Measurements from ENCODE around the gene AFF3. TPM values are rescaled to one million over a fixed set of nuclear protein-coding genes. Genes with fewer than 3 reads are reported as not detected.

The AFF3 gene
- total RNA-seq, 1 experiment from 2014 or later, result 0.61 TPM

DNA sequence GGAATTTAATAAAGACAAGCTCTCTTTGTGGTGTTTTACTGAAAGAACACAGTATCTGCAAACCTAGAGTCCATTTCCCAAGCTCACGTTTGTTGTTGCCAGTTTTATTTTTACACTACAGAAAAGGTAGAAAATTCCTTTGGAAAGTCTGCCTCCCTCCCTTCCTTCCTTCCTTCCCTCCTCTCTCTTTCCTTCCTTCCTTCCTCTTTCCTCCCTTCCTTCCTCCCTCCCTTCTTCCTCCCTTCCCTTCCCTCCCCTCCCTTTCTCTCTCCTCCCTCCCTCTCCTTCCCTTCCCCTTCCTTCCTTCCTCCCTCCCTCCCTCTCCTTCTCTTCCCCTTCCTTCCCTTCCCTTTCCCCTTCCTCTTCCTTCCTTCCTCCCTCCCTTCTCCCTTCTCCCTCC, 516.2 kb downstream of the AFF3 start:
- no peak overlapping the region for H3K4me3 ChIP-seq (replicated peaks in 1 of 2; ENCODE audit: low read depth in 1 of 2, low read length in 2 of 2)
- BruUV-seq (replicated peaks), result no TSS peak
- POLR2A ChIA-PET, result no interaction called here
- H3K9ac ChIP-seq (ENCODE audit: low read length), result no peak overlapping the region
- no peak overlapping the region for H2AFZ ChIP-seq (ENCODE audit: low read depth, low read length, poor library complexity, severe bottlenecking)
- H3K79me2 ChIP-seq (ENCODE audit: insufficient read depth, low read length), result no peaks in the 10 kb centered on the region
- DNase-seq (ENCODE audit: low read depth, low spot score) (no peak), ATAC-seq (no peak)
- H3K4me1 ChIP-seq (ENCODE audit: control insufficient read depth in 1 of 2, insufficient read depth in 2 of 2, low read length in 2 of 2), result no peaks in the 10 kb centered on the region
- no peak overlapping the region for H3K27ac ChIP-seq (ENCODE audit: low read depth, low read length)
- H3K9me3 ChIP-seq (ENCODE audit: control insufficient read depth in 1 of 2, insufficient read depth in 1 of 2, low read depth in 1 of 2, low read length in 2 of 2), result no peaks in the 10 kb centered on the region
- H3K36me3 ChIP-seq (ENCODE audit: control insufficient read depth in 1 of 2, insufficient read depth in 2 of 2, low read length in 2 of 2), result no peaks in the 10 kb centered on the region
- no peaks in the 10 kb centered on the region for H4K20me1 ChIP-seq (ENCODE audit: insufficient read depth)
- peaks cover 13% of the 10 kb centered on the region for H3K27me3 ChIP-seq (ENCODE audit: insufficient read depth, low read length)
- no peak for TF ChIP-seq JUND (IDR thresholded peaks at IDR 0.05)
- TF ChIP-seq FOSL1 (IDR thresholded peaks at IDR 0.05; ENCODE audit: low read depth), result no peak
- TF ChIP-seq SIN3A (IDR thresholded peaks at IDR 0.05; ENCODE audit: low read depth), result no peak
- no peak for TF ChIP-seq YY1 (IDR thresholded peaks at IDR 0.05; ENCODE audit: extremely low read depth, insufficient replicate concordance, low read depth, low read length)
- TF ChIP-seq RAD21 (IDR thresholded peaks at IDR 0.05; ENCODE audit: low read depth), result no peak
- TF ChIP-seq POLR2A (IDR thresholded peaks at IDR 0.05; ENCODE audit: borderline replicate concordance, extremely low read depth, insufficient read depth, insufficient read length), result no peak
- TF ChIP-seq ELF1 (IDR thresholded peaks at IDR 0.05; ENCODE audit: borderline replicate concordance, low read depth), result no peak
- intact Hi-C loops (cut with micrococcal nuclease), result no loop called here
- H3K4me2 ChIP-seq (ENCODE audit: low read length), result no peak overlapping the region
- CTCF ChIA-PET, result interaction anchor here (0.6 kb wide), 1 partner anchor 11 kb away, joined by 4 read pairs; no protein-coding TSS in a partner anchor
- no peaks in the 10 kb centered on the region for H3K9me2 ChIP-seq (ENCODE audit: insufficient read depth)
- RAD21 ChIA-PET (ENCODE audit: low non-redundant PET in 1 of 2, low total read pairs in 2 of 2, uncharacterized antibody in 2 of 2, unreplicated experiment in 2 of 2), result no interaction called here

DNA sequence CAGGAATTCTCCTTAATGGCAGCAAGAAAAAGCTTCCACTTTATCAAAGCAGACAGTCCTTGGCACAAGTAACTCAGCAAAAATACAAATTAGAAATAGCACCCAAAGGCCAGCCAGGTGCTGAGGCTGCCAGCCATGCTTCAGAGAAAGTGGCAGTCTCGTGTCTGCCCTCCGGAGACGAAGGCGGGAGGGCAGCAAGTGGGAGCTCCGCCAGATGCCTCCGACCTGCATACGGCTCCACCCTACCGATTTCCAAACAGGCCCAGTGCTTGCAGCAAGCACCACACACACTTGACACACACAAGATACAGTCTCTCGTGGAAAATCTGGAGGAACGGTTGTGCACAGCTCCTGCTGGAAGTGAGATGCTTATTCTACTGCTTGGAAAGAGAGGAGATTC, 517.7 kb downstream of the AFF3 start:
- peaks cover 11% of the 10 kb centered on the region for H3K27me3 ChIP-seq (ENCODE audit: insufficient read depth, low read length)
- TF ChIP-seq MAX (IDR thresholded peaks at IDR 0.05) (no peak), CBX3 (IDR thresholded peaks at IDR 0.05; ENCODE audit: low read depth) (no peak), EZH2 (IDR thresholded peaks at IDR 0.05) (no peak), SP1 (IDR thresholded peaks at IDR 0.05; ENCODE audit: low read depth) (no peak), RAD21 (IDR thresholded peaks at IDR 0.05; ENCODE audit: low read depth) (no peak), TCF7L2 (IDR thresholded peaks at IDR 0.05; ENCODE audit: borderline replicate concordance, extremely low read depth, insufficient read depth, insufficient read length) (no peak), EGR1 (IDR thresholded peaks at IDR 0.05; ENCODE audit: low read depth) (no peak), CEBPB (IDR thresholded peaks at IDR 0.05; ENCODE audit: low read depth) (no peak), EZH2phosphoT487 (IDR thresholded peaks at IDR 0.05; ENCODE audit: borderline replicate concordance) (no peak), FOSL1 (IDR thresholded peaks at IDR 0.05; ENCODE audit: low read depth) (no peak), ATF3 (IDR thresholded peaks at IDR 0.05) (no peak), SRF (IDR thresholded peaks at IDR 0.05; ENCODE audit: low read depth) (no peak)
- TF ChIP-seq, protein P1, sequence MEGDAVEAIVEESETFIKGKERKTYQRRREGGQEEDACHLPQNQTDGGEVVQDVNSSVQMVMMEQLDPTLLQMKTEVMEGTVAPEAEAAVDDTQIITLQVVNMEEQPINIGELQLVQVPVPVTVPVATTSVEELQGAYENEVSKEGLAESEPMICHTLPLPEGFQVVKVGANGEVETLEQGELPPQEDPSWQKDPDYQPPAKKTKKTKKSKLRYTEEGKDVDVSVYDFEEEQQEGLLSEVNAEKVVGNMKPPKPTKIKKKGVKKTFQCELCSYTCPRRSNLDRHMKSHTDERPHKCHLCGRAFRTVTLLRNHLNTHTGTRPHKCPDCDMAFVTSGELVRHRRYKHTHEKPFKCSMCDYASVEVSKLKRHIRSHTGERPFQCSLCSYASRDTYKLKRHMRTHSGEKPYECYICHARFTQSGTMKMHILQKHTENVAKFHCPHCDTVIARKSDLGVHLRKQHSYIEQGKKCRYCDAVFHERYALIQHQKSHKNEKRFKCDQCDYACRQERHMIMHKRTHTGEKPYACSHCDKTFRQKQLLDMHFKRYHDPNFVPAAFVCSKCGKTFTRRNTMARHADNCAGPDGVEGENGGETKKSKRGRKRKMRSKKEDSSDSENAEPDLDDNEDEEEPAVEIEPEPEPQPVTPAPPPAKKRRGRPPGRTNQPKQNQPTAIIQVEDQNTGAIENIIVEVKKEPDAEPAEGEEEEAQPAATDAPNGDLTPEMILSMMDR (IDR thresholded peaks at IDR 0.05 in 2 of 3, conservative IDR thresholded peaks at IDR 0.05 in 1 of 3; ENCODE audit: borderline replicate concordance in 1 of 3, insufficient read depth in 1 of 3, low read depth in 2 of 3, low read length in 2 of 3), result no peak
- TF ChIP-seq, protein P2, sequence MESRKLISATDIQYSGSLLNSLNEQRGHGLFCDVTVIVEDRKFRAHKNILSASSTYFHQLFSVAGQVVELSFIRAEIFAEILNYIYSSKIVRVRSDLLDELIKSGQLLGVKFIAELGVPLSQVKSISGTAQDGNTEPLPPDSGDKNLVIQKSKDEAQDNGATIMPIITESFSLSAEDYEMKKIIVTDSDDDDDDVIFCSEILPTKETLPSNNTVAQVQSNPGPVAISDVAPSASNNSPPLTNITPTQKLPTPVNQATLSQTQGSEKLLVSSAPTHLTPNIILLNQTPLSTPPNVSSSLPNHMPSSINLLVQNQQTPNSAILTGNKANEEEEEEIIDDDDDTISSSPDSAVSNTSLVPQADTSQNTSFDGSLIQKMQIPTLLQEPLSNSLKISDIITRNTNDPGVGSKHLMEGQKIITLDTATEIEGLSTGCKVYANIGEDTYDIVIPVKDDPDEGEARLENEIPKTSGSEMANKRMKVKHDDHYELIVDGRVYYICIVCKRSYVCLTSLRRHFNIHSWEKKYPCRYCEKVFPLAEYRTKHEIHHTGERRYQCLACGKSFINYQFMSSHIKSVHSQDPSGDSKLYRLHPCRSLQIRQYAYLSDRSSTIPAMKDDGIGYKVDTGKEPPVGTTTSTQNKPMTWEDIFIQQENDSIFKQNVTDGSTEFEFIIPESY (IDR thresholded peaks at IDR 0.05; ENCODE audit: extremely low read depth, insufficient replicate concordance, low read length), result no peak

More for the DNA sequence above, 517.7 kb downstream of the AFF3 start:
- ChIA-PET RAD21 (ENCODE audit: low non-redundant PET in 1 of 2, low total read pairs in 2 of 2, uncharacterized antibody in 2 of 2, unreplicated experiment in 2 of 2) (interaction anchor here in 1 of 2 experiments (0.5 kb wide), 1 partner anchor 65 kb away, joined by 3 read pairs; no protein-coding TSS in a partner anchor), CTCF (no interaction called here), POLR2A (no interaction called here)
- Histone ChIP-seq H3K4me3 (replicated peaks in 1 of 2; ENCODE audit: low read depth in 1 of 2, low read length in 2 of 2) (no peak overlapping the region), H3K9me2 (ENCODE audit: insufficient read depth) (no peaks in the 10 kb centered on the region), H3K27ac (ENCODE audit: low read depth, low read length) (no peak overlapping the region), H3K4me2 (ENCODE audit: low read length) (no peak overlapping the region), H3K9me3 (ENCODE audit: control insufficient read depth in 1 of 2, insufficient read depth in 1 of 2, low read depth in 1 of 2, low read length in 2 of 2) (no peaks in the 10 kb centered on the region), H3K79me2 (ENCODE audit: insufficient read depth, low read length) (no peaks in the 10 kb centered on the region), H3K36me3 (ENCODE audit: control insufficient read depth in 1 of 2, insufficient read depth in 2 of 2, low read length in 2 of 2) (no peaks in the 10 kb centered on the region), H2AFZ (ENCODE audit: low read depth, low read length, poor library complexity, severe bottlenecking) (no peak overlapping the region), H4K20me1 (ENCODE audit: insufficient read depth) (no peaks in the 10 kb centered on the region), H3K9ac (ENCODE audit: low read length) (no peak overlapping the region), H3K4me1 (ENCODE audit: control insufficient read depth in 1 of 2, insufficient read depth in 2 of 2, low read length in 2 of 2) (no peaks in the 10 kb centered on the region)
- no TSS peak for BruUV-seq (replicated peaks)
- intact Hi-C loops (cut with micrococcal nuclease), result no loop called here
- no peak for ATAC-seq
- no peak for DNase-seq (ENCODE audit: low read depth, low spot score)

All from HCT116 (cell line).